IgD-negative memory B cell (primary cell): ENCODE results near the gene SLC45A1. TPM values are rescaled to one million over a fixed set of nuclear protein-coding genes. Genes with fewer than 3 reads are reported as not detected.

ENCODE experiments used
- H3K27ac Mint-ChIP-seq, 3 donors: one replicate each; pipeline ENCODE4 v1.8.0; 2020 to 2022; ENCODE audit warnings: mild to moderate bottlenecking in 3 of 3, mixed read lengths in 3 of 3, moderate library complexity in 1 of 3
- H3K27me3 Mint-ChIP-seq: one replicate; pipeline ENCODE4 v1.8.0; 2021; ENCODE audit warnings: mixed read lengths
- H3K36me3 Mint-ChIP-seq: one replicate; pipeline ENCODE4 v1.8.0; 2020; ENCODE audit warnings: mild to moderate bottlenecking, mixed read lengths
- H3K4me1 Mint-ChIP-seq, 3 donors: one replicate each; pipeline ENCODE4 v1.8.0; 2020 to 2022; ENCODE audit warnings: mixed read lengths in 3 of 3, mild to moderate bottlenecking in 1 of 3
- H3K4me3 Mint-ChIP-seq, 4 donors: one replicate each; pipeline ENCODE4 v1.8.0; 2020 to 2022; ENCODE audit warnings: mild to moderate bottlenecking in 4 of 4, mixed read lengths in 4 of 4, moderate library complexity in 3 of 4
- H3K9me3 Mint-ChIP-seq, 3 donors: one replicate each; pipeline ENCODE4 v1.8.0; 2020 to 2021; ENCODE audit warnings: mixed read lengths in 3 of 3, mild to moderate bottlenecking in 1 of 3
- polyA plus RNA-seq: library from polyadenylated mRNA; unstranded; fragments of 300-500 nt; fragmentation: Illumina TruSeq; gene quantifications from one replicate; pipeline ENCODE4 v1.2.3, GENCODE V29; 2021

Gene SLC45A1
- polyA plus RNA-seq, 1 donor from 2014 or later = 0.38 TPM

DNA sequence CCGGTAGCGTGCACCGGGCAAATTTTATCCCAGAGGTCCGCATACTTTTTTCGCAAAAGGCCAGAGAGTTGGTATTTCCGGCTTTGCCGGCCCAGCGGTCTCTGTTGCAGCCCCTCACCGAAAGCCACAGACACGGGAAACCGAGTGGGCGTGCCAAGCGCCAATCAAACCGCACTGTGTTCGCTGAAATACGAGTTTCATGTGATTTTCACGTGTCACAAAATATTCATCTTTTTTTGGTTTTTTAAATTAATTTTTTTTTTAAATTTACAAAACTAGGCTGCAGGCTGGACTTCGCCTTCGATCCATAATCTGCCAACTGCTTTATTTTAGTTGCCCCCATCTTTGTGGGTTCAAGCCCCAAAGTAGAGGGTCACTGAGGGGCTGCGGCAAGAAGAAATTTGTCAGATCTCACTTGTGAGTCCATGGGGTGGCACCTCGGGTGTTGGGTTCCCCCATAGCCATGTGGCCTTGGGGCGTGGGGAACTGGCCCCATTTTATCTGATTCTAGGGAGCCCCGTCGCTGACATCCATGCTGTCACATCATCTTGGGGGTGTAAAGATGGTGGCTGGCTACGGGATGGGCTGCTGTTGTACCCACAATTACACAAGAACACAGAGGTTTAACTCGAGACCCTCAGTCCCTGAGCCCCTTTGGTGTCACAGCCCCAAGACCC lies 20.8 kb downstream of the SLC45A1 start:
- Mint-ChIP-seq H3K4me3 (no peak overlapping the region), H3K27me3 (no peaks in the 10 kb centered on the region), H3K36me3 (peaks cover 1% of the 10 kb centered on the region), H3K4me1 (no peaks in the 10 kb centered on the region), H3K27ac (no peak overlapping the region), H3K9me3 (peaks cover 0 to 4% (median 2%) of the 10 kb centered on the region in 3 donors)

DNA sequence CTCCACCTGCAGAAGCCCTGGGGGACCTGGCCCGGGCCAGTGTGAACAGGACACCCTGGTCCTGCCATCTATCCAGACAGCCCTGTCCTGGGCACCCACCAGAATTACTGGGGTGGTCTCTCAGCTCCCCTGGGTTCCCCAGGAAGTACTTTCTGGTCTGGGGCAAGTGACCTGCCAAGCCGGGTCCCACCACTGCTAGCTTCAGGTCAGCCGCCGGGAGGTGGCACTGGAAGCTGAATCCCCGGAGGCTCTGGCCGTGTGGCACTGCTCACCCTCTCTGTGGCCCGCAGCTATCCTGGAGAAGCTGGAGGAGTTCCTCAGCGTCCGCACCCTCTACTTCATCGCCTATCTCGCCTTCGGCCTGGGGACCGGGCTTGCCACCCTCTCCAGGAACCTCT lies 21.3 kb downstream of the SLC45A1 start:
- H3K27ac Mint-ChIP-seq = no peak overlapping the region
- no peaks in the 10 kb centered on the region for H3K27me3 Mint-ChIP-seq
- no peaks in the 10 kb centered on the region for H3K4me1 Mint-ChIP-seq
- peaks cover 1% of the 10 kb centered on the region for H3K36me3 Mint-ChIP-seq
- peaks cover 0 to 4% (median 2%) of the 10 kb centered on the region in 3 donors for H3K9me3 Mint-ChIP-seq
- no peak overlapping the region for H3K4me3 Mint-ChIP-seq

DNA sequence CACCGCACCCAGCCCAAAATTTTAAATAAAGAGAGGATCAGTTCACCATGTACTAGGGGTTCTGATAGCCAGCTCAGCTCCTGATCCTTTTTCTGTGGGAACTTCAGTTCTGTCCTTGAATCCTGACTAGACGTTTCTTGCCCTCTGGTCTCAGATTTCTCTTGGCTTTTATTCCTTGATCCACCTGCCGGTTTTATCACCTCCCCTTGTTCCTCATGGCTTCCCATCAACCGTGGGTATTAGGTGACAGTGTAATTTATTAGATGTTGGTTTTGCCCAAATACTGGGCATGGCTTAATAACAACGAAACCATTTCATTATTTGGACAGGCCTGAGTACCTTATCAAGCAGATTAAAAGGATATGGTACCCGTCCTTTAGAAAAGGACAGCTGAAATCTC lies 22.5 kb downstream of the SLC45A1 start:
- no peaks in the 10 kb centered on the region for H3K4me1 Mint-ChIP-seq
- H3K27ac Mint-ChIP-seq = no peak overlapping the region
- H3K4me3 Mint-ChIP-seq = no peak overlapping the region
- peaks cover 0 to 4% (median 2%) of the 10 kb centered on the region in 3 donors for H3K9me3 Mint-ChIP-seq
- H3K27me3 Mint-ChIP-seq = no peaks in the 10 kb centered on the region
- H3K36me3 Mint-ChIP-seq = peaks cover 1% of the 10 kb centered on the region

DNA sequence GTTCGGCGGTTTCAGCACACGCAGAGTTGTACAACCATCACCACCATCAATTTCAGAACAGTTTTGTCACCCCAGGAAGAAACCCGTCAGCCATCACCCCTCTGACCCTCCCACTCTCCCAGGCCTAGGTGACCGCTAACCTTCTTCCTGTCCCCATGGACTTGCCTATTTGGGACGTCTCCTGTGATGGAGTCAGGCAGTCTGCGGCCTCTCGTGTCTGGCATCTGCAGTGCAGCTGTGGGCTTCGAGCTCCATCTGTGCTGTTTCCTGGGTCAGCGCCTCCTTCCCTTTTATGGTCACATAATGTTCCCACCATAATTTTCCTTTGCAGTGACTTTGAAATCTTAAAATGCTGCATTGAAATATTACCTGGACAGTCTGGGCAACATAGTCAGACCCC lies 24.4 kb downstream of the SLC45A1 start:
- Mint-ChIP-seq H3K4me3 (no peak overlapping the region), H3K9me3 (no peaks in the 10 kb centered on the region), H3K27ac (no peak overlapping the region), H3K27me3 (peaks cover 2% of the 10 kb centered on the region), H3K36me3 (no peaks in the 10 kb centered on the region), H3K4me1 (no peaks in the 10 kb centered on the region)

DNA sequence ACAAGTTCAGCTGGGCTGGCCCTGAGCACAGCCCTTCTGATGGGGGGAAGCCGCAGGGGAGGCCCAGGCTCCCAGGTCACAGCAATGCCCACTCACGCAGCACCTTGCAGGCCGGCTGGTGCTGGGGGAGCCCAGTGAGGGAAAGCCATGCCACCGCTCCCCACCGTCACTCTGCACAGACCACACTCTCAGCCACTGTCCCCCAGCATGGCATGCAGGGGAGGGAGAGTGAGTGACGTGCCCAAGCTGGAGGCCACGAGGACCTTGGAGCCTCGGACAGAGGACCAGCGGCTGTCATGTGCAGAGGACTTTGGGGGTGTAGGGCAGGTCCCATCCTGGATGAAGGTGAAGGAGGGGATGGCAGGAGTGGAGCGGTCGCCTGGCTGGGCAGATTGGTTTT lies 25.1 kb downstream of the SLC45A1 start:
- Mint-ChIP-seq H3K4me3 (no peak overlapping the region), H3K27ac (no peak overlapping the region), H3K27me3 (peaks cover 2% of the 10 kb centered on the region), H3K4me1 (no peaks in the 10 kb centered on the region), H3K9me3 (no peaks in the 10 kb centered on the region), H3K36me3 (no peaks in the 10 kb centered on the region)

DNA sequence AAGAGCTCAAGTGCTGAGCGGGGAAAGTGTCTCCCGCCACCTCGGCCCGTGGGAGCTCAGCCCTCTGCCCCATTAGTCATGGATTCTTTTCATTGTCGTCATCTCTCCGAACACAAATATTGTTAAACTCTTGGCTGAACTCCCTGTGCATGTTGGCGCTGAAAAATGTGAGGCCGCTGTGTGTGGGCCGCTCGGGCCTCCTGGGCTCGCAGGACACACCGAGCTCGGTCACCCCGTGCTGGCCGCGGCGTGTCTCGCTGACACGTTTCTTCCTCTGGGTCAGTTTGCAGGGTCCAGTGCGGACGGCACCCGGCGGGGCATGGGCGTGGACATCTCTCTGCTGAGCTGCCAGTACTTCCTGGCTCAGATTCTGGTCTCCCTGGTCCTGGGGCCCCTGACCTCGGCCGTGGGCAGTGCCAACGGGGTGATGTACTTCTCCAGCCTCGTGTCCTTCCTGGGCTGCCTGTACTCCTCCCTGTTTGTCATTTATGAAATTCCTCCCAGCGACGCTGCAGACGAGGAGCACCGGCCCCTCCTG lies 25.6 kb downstream of the SLC45A1 start:
- no peaks in the 10 kb centered on the region for H3K9me3 Mint-ChIP-seq
- no peak overlapping the region for H3K27ac Mint-ChIP-seq
- H3K4me3 Mint-ChIP-seq = no peak overlapping the region
- no peaks in the 10 kb centered on the region for H3K36me3 Mint-ChIP-seq
- H3K27me3 Mint-ChIP-seq = peaks cover 2% of the 10 kb centered on the region
- no peaks in the 10 kb centered on the region for H3K4me1 Mint-ChIP-seq

DNA sequence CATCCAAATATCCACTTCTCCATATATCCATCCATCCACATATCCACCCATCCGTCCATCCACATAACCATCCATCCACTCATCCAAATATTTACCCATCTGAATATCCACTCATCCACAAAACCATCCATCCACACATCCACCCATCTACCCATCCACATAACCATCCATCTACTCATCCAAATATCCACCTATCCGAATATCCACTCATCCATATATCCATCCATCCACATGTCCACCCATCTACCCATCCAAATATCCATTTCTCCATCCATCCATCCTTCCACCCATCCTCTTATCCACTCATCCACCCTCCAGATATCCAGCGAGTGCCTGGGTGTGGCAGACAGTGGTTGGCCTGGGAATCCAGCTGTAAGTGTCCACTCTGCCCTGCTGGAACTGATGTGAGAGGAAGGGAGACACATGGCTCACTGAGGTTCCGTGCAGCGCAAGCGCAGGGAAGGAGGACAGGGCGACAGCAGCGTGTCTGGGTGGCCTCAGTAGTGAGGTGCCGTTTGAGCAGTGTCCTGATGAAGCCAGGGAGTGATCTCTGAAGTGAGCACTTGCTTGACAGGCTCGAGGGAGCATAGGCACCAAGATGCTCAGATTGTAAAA lies 27.1 kb downstream of the SLC45A1 start:
- H3K27ac Mint-ChIP-seq = peak overlapping the region in 1 of 3 donors; percentile 6
- peaks cover 0 to 2% (median 1%) of the 10 kb centered on the region in 3 donors for H3K4me1 Mint-ChIP-seq
- H3K27me3 Mint-ChIP-seq = peaks cover 2% of the 10 kb centered on the region
- H3K4me3 Mint-ChIP-seq = no peak overlapping the region
- H3K36me3 Mint-ChIP-seq = no peaks in the 10 kb centered on the region
- H3K9me3 Mint-ChIP-seq = no peaks in the 10 kb centered on the region

DNA sequence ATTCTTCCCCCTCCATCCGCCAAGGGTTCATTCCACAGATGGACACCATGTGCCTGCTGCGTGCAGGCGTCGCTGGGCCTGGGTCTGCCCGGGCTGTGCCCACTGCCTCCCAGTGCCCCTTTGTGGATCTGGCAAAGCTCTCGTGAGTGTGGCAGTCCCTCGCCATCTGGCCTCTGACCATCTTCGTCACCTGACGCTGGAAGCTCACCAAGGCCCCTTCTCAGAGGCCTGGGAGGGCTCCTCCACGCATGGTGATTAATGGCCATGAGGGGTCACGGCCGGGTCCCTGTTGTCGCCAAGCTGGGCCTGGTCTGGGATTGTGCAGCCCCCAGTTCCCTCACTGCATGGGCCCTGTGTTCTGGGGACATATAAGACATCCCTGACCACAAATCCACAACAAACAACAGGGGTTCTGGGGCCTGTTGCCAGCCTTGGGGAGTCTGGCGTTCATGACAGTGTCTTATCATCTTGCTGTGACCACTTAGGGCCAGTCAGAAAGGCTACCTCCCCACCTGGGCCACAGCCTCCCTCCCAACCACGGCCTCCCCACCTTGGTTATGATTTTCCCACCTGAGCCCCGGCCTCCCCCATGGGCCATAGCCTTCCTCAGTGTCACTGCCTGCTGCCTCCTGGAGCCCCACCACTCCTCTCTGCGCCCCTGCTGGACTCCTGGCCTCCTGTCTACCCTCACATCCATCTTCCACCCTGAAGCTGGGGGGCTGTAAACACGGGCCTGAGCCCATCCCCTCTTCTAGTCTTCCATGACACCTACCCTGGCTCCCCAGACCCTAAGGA lies 27.9 kb downstream of the SLC45A1 start:
- Mint-ChIP-seq H3K4me1 (peaks cover 0 to 2% (median 1%) of the 10 kb centered on the region in 3 donors), H3K27me3 (peaks cover 2% of the 10 kb centered on the region), H3K4me3 (no peak overlapping the region), H3K36me3 (no peaks in the 10 kb centered on the region), H3K9me3 (no peaks in the 10 kb centered on the region), H3K27ac (no peak overlapping the region)

DNA sequence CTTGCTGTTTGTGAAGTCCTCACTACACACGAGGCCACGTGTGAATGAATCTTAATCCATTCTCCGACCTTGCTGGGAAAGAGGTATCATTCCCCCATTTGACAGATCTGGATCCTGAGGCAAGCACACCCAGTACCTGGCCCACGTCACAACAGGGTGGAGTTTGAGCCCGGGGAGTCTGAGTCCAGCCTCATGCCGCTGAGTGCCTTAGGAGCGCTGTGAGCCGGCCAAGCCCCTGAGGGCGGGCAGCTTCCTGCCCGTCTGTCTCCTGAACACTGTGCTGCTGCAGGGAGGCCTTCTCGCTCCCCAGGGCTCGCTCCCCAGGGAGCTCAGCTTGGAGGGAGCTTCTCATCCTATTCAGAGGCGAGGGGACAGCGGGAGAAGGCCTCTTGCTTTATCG lies 29.7 kb downstream of the SLC45A1 start:
- Mint-ChIP-seq H3K36me3 (no peaks in the 10 kb centered on the region), H3K27me3 (peaks cover 2% of the 10 kb centered on the region), H3K27ac (no peak overlapping the region), H3K9me3 (no peaks in the 10 kb centered on the region), H3K4me1 (peaks cover 0 to 2% (median 1%) of the 10 kb centered on the region in 3 donors), H3K4me3 (no peak overlapping the region)

DNA sequence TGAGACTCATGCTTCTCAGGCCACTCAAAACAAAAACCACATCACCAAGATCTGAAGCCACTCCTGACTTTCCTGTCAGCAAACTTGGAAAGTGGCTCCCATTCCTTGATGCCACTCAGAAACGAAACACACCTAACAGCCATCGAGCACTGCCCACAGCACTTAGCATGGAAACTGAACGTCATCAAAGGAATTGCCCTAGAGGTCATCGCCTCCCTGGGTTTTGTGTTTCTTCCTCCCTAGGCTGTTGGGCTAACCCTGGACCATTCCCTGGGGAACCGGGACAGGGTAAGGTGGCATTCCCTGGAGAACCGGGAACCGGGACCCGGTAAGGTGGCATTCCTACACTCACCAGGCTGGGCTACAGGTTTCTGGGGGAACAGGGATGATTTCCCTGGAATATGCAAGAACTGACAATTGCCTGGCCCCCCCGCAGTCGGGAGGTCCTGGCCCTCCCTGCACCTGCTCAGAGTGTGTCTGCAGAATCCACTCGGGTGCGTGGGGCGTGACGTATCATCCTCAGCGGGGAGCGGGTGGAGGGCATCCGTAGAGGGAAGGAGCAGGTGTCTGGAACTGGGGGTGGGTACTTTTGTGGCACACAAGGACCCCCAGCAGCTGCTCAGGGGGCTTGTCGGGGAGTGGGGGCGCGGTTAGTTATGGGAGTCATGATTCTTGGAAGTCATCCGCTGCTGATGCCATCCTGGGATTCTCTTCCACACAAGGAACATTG lies 30.3 kb downstream of the SLC45A1 start:
- Mint-ChIP-seq H3K4me1 (peaks cover 0 to 2% (median 1%) of the 10 kb centered on the region in 3 donors), H3K4me3 (no peak overlapping the region), H3K9me3 (no peaks in the 10 kb centered on the region), H3K27me3 (peaks cover 2% of the 10 kb centered on the region), H3K27ac (no peak overlapping the region), H3K36me3 (no peaks in the 10 kb centered on the region)

DNA sequence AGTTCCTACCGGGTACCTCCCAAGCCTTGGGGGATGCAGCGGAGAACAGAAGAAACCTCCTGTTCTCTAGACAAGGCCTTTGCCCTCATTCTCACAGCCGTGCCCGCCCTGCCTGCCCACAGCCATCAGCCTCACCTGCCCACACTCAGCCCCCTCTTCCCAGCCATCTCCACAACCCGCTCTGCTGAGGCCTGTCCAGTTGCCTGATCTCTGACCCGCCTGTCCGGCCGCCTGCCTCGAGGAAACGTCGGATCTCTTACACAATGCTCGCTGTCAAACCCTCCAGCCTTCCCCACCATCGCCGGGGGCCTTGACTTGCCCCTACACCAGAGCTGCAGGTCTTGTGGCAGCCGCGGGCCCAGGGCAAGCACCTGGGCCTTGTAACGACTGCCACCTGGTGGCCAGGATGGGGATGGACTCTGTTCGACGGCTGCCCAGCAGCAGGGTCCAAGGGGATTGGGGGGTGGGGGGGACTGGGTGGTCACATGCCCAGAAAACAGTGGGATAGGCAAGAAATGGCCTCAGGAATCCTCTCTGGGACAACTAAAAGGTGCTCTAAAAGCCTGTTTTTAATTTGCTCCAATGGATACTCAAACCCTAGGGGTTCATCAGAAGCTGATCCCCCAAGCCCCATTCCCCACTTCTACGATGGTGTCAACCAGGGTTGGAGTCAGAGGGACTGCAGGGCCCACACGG lies 31.0 kb downstream of the SLC45A1 start:
- H3K4me1 Mint-ChIP-seq = peaks cover 0 to 2% (median 1%) of the 10 kb centered on the region in 3 donors
- H3K27me3 Mint-ChIP-seq = peaks cover 2% of the 10 kb centered on the region
- no peak overlapping the region for H3K4me3 Mint-ChIP-seq
- peak overlapping the region in 1 of 3 donors; percentile 72 for H3K27ac Mint-ChIP-seq
- H3K36me3 Mint-ChIP-seq = no peaks in the 10 kb centered on the region
- no peaks in the 10 kb centered on the region for H3K9me3 Mint-ChIP-seq

DNA sequence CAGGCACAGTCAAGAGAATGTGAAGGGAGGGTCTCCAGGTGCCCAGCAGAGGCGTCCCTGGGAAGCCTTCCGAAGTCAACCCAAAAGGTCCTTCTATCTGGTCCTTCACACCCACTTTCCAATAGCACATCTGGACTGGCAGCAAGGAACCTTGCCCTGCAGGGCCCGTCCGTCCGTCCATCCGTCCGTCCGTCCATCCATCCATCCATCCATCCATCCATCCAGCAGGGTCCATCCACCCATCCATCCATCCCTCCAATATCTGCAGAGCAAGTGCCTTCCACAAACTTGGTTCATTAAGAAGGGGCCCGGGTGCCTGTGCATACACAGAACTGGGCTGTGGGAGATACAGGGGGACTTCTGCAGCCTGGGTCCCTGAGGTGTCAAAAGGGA lies 31.6 kb downstream of the SLC45A1 start:
- H3K9me3 Mint-ChIP-seq = no peaks in the 10 kb centered on the region
- no peak overlapping the region for H3K4me3 Mint-ChIP-seq
- H3K27me3 Mint-ChIP-seq = peaks cover 2% of the 10 kb centered on the region
- peaks cover 0 to 2% (median 1%) of the 10 kb centered on the region in 3 donors for H3K4me1 Mint-ChIP-seq
- peak overlapping the region in 1 of 3 donors; percentile 72 for H3K27ac Mint-ChIP-seq
- H3K36me3 Mint-ChIP-seq = no peaks in the 10 kb centered on the region

DNA sequence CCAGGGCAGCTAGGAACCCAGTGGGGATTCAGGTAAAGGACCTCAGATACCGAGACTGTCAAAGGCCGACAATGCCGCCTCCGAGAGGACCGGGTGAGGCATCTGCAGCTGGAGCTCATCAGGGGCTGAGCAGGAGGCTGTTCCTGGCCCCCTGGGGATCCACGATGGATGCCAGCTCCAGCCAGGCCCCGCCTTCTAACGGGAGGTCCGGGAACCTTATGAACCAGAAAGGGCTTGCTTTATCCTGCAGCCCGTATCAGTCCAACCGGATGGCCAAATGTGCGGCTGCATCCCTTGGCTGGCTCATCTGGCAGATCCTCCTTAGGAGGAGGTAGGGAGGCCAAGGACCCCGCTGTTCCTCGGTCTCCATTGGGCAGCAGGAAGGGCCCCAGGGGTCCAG lies 32.0 kb downstream of the SLC45A1 start:
- no peak overlapping the region for H3K4me3 Mint-ChIP-seq
- H3K36me3 Mint-ChIP-seq = no peaks in the 10 kb centered on the region
- no peaks in the 10 kb centered on the region for H3K9me3 Mint-ChIP-seq

More for the DNA sequence above, 32.0 kb downstream of the SLC45A1 start:
- Mint-ChIP-seq H3K4me1 (peaks cover 0 to 2% (median 1%) of the 10 kb centered on the region in 3 donors), H3K27me3 (peaks cover 2% of the 10 kb centered on the region), H3K27ac (peak overlapping the region in 1 of 3 donors; percentile 72)
